Neural crest cell (in vitro differentiated cells): ENCODE results near the gene ADGRD2. TPM values are rescaled to one million over a fixed set of nuclear protein-coding genes. Genes with fewer than 3 reads are reported as not detected.

ENCODE experiments used
- DNase-seq: peaks from one replicate; pipeline ENCODE4 v3.0.0; 2021; ENCODE audit warnings: low read depth, mixed read lengths, low spot score
- H3K27ac Mint-ChIP-seq: one replicate; pipeline ENCODE4 v1.8.0; 2021; ENCODE audit warnings: mild to moderate bottlenecking, mixed read lengths; ENCODE audit not compliant: unreplicated experiment
- H3K27me3 Mint-ChIP-seq: 2 replicates; pipeline ENCODE4 v1.8.0; 2021; ENCODE audit warnings: low read depth, mild to moderate bottlenecking, mixed read lengths
- H3K36me3 Mint-ChIP-seq: 2 replicates; pipeline ENCODE4 v1.8.0; 2021; ENCODE audit warnings: low read depth, mild to moderate bottlenecking, mixed read lengths
- H3K4me1 Mint-ChIP-seq: 2 replicates; pipeline ENCODE4 v1.8.0; 2021; ENCODE audit warnings: mixed read lengths
- H3K4me3 Mint-ChIP-seq: one replicate; pipeline ENCODE4 v1.8.0; 2021; ENCODE audit warnings: mild to moderate bottlenecking, mixed read lengths
- H3K9me3 Mint-ChIP-seq: 2 replicates; pipeline ENCODE4 v1.8.0; 2021; ENCODE audit warnings: mixed read lengths
- total RNA-seq: library from RNA; stranded (reverse); gene quantifications from 2 replicates; pipeline ENCODE4 v1.2.1, GENCODE V29; 2021
- TF ChIP-seq, protein P1 (sequence below): fragments of 200-600 bp; sonication (generic); conservative IDR thresholded peaks from 2 replicates; pipeline ENCODE4 v1.5.0; 2021; ENCODE audit warnings: antibody characterized with exemption, mild to moderate bottlenecking

ADGRD2 gene
- total RNA-seq, 1 donor from 2014 or later: 0.44 TPM

GRCh38 chr9:124442826-124443225 lies 7.4 kb upstream of the ADGRD2 start:
- H3K9me3 Mint-ChIP-seq: no peaks in the 10 kb centered on the region
- H3K36me3 Mint-ChIP-seq: no peaks in the 10 kb centered on the region
- TF ChIP-seq, protein P1, sequence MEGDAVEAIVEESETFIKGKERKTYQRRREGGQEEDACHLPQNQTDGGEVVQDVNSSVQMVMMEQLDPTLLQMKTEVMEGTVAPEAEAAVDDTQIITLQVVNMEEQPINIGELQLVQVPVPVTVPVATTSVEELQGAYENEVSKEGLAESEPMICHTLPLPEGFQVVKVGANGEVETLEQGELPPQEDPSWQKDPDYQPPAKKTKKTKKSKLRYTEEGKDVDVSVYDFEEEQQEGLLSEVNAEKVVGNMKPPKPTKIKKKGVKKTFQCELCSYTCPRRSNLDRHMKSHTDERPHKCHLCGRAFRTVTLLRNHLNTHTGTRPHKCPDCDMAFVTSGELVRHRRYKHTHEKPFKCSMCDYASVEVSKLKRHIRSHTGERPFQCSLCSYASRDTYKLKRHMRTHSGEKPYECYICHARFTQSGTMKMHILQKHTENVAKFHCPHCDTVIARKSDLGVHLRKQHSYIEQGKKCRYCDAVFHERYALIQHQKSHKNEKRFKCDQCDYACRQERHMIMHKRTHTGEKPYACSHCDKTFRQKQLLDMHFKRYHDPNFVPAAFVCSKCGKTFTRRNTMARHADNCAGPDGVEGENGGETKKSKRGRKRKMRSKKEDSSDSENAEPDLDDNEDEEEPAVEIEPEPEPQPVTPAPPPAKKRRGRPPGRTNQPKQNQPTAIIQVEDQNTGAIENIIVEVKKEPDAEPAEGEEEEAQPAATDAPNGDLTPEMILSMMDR: no peak

DNA sequence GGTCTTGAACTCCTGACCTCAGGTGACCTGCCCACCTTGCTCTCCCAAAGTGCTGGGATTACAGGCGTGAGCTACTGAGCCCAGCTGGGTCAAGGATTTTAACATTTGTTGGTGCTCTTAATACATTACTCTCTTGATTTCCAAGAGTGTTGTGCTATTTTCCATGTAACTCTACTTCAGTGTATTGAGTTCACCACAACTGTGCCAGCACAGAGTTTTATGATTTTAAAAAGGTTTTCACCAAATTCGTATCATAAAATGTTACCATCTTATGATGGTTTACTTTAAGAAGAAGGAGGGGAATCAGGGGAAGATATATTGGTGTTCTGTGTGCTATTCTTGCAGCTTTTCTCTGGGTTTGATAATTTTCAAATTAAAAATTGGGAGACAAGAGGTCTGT lies 6.6 kb upstream of the ADGRD2 start:
- no peak overlapping the region for H3K4me3 Mint-ChIP-seq
- H3K27ac Mint-ChIP-seq: no peak overlapping the region
- no peaks in the 10 kb centered on the region for H3K9me3 Mint-ChIP-seq
- no peak for DNase-seq
- TF ChIP-seq, protein P1: no peak
- H3K27me3 Mint-ChIP-seq: peaks cover 16% of the 10 kb centered on the region
- H3K4me1 Mint-ChIP-seq: no peaks in the 10 kb centered on the region
- no peaks in the 10 kb centered on the region for H3K36me3 Mint-ChIP-seq

More at GRCh38 chr9:124442826-124443225, 7.4 kb upstream of the ADGRD2 start:
- H3K4me3 Mint-ChIP-seq: no peak overlapping the region
- no peak overlapping the region for H3K27ac Mint-ChIP-seq
- H3K4me1 Mint-ChIP-seq: no peaks in the 10 kb centered on the region
- no peak for DNase-seq
- peaks cover 10% of the 10 kb centered on the region for H3K27me3 Mint-ChIP-seq

GRCh38 chr9:124444166-124444565 lies 6.1 kb upstream of the ADGRD2 start:
- TF ChIP-seq, protein P1: no peak
- Mint-ChIP-seq H3K27me3 (peaks cover 20% of the 10 kb centered on the region), H3K27ac (no peak overlapping the region), H3K9me3 (no peaks in the 10 kb centered on the region), H3K4me3 (no peak overlapping the region), H3K4me1 (no peaks in the 10 kb centered on the region), H3K36me3 (no peaks in the 10 kb centered on the region)
- no peak for DNase-seq

DNA sequence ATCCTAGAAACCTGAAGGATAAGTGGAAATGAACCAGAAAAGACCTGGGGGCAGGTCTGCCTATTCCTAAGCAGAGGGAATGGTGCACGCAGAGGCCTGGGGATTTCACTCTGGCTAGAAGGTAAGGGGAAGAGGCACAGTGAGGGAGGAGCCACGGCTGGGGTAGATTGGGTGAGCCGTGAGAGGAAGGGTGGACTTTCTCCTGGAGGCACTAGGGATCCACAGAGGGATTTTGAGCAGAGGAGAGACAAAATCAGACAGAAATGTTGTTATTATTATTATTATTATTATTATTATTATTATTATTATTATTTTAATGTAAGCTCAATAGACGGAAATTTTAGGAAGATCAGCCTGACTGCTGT lies 3.0 kb upstream of the ADGRD2 start:
- H3K27me3 Mint-ChIP-seq: peaks cover 50% of the 10 kb centered on the region
- no peak for DNase-seq
- no peak overlapping the region for H3K4me3 Mint-ChIP-seq
- no peaks in the 10 kb centered on the region for H3K36me3 Mint-ChIP-seq
- TF ChIP-seq, protein P1: no peak
- peaks cover 8% of the 10 kb centered on the region for H3K4me1 Mint-ChIP-seq
- no peaks in the 10 kb centered on the region for H3K9me3 Mint-ChIP-seq
- H3K27ac Mint-ChIP-seq: no peak overlapping the region

GRCh38 chr9:124448019-124448418 lies 2.2 kb upstream of the ADGRD2 start:
- Mint-ChIP-seq H3K4me1 (peaks cover 8% of the 10 kb centered on the region), H3K4me3 (no peak overlapping the region), H3K36me3 (no peaks in the 10 kb centered on the region), H3K27me3 (peaks cover 56% of the 10 kb centered on the region), H3K27ac (no peak overlapping the region), H3K9me3 (no peaks in the 10 kb centered on the region)
- TF ChIP-seq, protein P1: no peak
- no peak for DNase-seq
